GM18517 (cell line): Measurements from ENCODE around the gene TSSK2.

Source experiments
- ATAC-seq: cut with Tn5 transposase; IDR thresholded peaks from one replicate; pipeline ENCODE4 v1.9.1; 2021; ENCODE audit warnings: mild to moderate bottlenecking, moderate library complexity; ENCODE audit not compliant: unreplicated experiment

Gene TSSK2

DNA sequence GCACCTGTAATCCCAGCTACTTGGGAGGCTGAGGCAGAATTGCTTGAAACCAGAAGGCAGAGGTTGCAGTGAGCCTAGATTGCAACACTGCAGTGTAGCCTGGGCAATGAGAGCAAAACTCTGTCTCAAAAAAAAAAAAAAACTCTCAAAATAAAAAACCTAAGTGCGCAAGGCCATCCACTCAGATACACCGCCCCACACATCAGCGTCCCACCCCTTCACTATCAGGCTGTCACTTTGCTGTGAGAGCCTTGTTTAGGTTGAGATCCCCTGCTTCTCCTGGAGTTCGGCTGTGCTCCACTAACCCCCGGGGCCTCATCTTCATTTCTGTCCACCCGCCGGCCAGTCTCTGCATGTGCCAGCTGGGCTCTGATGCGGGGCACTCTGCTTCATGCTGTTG lies 35.3 kb downstream of the TSSK2 start:
- no peak for ATAC-seq

DNA sequence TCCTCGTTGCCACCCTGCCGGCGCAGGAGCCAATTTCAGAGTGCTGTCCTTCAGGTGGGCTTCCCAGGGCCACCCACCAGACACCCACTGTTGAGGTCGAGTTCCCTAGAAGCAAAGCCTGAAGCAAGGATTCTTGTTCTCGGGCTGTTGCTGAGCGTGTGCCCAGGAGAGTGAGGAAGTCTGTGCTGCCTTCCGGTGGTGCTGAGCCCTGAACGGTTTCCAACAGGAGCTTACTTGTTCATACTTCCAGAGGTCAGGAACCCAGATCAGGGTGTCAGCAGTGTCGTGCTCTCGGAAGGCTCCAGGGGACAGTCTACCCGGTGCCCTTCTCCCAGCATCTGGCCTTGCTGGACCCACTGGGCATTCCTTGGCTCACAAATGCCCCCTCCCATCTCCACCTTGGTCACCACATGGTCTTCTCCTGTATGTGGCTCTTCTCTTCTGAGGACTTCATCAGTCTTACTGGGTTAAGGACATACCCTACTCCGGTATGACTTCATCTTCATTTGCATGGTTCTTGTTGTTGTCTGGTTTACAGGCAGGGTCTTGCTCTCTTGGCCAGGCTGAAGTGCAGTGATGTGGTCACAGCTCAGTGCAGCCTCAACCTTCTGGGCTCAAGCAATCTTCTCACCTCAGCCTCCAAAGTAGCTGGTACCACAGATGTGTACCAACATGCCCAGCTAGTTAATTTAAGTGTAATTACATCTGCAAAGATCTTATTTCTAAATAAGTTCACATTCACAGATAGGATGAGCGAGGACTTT lies 36.2 kb downstream of the TSSK2 start:
- no peak for ATAC-seq

DNA sequence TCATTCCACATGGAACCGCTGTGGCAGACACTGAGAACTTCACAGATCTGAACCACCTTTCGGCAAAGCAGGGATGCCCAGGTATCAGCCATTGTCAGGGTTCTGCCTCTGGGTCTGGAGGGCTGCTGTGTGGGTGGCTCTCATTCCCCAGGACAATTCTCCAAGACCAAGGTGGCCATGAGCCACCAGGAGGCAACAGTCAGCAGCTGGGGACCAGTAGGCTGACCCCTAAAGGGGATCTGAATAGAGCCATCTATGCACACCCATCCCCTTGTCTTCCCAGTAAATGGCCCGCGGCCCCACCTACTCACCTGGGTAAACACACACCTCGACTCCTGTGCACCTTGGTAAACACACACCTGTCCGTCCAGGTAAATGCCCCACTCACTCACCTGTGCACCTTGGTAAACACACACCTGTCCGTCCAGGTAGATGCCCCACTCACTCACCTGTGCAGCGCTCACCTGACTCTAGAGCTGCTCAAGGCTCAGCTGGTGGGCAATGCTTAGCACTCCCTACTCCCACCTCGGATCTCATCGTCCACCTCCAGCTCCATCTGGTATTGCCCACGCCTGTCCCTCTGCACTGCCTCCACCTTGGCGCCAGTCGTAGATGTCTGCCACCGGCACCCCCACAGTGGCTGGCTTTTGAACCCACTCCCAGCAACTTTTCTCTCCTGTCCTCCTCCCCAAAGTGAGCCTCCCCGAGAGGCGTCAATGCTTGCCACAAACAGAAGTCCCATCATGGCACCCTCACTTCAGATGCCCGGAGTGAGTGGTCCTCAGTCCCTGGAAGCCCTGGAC lies 37.2 kb downstream of the TSSK2 start:
- ATAC-seq = no peak

DNA sequence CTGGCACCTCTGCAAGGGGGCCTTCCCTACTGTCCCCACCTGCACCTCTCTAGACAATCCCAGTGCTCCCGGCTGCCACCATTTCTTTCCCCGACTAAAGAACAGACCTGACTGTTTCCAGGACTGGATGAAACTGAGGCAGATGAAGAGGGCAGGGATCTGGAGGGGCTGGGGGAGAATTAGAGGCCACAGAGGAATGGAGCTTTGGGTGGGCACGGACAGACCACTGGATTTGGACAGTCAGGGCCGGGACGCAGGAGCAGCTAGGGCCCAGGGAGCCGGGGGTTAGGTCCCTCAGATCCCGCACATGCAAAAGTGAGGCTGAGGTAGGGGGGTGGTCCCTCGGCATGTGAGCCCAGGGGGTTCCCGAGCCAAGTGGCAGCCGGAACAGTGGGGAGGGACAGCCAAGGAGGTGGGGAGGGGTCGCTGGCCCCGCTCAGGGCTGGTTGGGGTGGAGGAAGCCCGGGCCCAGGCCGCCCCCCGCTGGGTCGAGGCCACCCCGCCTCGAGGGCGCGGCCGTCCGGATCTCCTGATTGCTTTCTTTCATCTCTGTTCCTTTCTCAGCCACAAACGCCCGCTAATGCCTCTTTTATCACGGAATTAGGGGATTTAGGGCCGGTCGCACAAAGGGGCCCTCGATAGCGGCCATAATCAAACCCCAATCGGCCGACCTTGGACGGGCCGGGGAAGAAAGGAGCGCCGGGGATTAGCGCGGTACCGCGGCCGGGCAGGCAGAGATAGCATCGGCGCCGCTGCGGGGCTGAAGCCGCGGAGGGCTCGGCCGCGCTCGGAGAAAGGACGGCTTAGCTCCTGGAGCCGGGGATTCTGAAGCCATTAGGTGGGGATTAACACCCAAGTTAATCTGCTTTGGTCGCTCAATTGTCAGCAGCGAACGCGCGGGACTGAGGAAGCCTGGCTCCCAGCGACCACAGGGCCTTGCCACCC lies 38.2 kb downstream of the TSSK2 start:
- ATAC-seq = no peak

DNA sequence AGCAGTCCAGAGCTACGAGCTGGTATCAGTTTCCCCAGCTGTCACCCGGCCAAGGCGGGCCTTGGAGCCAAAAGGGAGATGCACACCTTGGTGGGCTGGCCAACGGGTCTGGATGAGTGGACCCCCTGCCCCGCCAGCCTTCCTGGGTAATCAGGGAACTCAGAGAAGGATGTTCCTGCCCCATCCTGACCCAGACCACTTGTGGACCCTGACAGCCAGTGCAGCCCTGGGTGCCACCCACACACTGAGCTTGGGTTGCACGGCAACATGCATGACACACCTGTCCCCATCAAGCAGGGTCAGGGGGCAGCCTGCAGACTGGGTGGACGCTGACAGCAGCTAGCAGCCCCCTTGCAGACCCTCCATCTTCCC lies 38.8 kb downstream of the TSSK2 start:
- ATAC-seq = no peak

DNA sequence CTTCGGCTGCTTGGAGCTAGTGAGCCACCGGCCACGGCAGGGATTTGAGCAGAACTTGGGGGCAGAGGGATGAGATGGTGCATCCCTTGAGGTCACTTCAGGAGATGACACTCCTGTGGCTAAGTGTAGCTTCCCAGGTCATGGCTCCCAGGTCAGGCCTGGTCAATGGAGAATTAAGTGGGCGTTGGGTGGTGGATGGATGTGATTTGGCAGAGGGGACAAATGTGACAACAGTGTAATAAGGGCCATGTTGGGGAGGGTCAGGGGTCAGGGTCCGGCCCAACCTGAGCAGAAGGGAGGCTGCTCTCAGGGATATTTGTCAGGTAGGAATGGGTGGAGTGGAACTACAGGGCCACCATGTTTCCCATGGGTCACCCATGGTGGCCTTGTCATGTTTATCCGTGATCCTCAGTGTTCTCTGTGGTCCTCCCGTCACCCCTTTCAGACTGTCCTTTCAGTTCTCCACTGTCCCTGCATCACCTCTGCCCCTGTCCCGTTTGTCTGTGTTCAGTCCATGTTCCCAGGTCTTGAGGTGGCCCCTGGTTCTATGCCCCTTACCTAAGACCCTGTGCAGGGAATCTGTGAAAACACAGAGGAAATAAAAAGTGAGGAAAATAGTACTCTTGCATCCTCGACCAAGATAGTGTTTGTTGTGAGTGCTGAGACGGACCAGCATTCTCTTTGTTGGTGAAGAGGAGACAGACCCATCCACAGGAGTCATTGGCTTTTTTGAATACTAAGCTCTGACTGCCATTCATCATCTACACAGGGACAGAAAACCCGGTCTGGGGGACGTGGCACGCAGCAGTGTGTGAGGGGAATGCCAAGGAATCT lies 41.3 kb downstream of the TSSK2 start:
- no peak for ATAC-seq

DNA sequence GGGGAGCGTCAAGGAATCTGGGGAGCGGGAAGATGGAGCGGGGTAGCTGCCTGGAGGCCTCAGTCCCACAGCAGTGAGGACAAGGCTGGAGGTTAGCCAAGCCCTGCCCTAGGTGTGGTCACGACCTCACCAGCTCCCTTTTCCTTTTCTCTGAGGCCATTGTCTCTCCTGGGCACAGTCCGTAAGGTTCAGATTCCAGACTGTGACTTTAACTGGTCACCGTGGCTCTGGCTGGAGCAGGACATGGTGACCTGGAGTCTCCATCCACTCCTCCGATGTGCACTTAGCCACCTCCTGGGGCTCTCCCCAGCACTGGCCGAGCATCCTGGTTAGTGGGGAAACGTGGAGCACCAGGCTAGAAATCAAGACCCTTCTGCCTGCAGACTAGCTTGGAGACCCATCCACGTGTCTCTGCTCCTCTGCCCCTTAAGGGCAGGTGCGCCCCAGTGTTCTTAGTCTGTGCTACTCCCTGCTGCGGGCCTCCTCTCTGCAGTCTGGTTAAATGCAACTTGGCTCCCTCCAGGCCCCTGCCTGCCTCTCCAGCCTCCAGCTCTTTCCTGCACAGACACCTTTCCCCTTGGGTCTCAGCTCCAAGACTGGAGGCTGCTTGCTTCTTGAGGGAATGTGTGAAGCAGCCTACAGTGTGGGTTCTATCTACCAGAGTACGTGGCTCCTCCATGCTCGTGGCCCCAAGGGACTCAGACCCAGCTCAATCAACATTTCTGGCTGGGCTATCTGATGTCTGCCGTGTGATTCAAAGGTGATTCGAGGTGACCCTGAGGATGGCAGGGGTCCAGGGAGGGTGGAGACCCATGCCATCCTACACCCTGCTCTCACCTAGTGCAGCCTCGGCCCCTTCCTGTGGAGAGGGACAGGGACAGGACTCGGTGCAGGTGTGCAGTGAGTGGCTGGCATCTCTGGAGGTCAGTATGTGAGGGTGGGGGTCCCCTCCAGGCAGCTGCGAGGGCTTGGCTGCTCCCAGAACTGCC lies 42.2 kb downstream of the TSSK2 start:
- no peak for ATAC-seq

DNA sequence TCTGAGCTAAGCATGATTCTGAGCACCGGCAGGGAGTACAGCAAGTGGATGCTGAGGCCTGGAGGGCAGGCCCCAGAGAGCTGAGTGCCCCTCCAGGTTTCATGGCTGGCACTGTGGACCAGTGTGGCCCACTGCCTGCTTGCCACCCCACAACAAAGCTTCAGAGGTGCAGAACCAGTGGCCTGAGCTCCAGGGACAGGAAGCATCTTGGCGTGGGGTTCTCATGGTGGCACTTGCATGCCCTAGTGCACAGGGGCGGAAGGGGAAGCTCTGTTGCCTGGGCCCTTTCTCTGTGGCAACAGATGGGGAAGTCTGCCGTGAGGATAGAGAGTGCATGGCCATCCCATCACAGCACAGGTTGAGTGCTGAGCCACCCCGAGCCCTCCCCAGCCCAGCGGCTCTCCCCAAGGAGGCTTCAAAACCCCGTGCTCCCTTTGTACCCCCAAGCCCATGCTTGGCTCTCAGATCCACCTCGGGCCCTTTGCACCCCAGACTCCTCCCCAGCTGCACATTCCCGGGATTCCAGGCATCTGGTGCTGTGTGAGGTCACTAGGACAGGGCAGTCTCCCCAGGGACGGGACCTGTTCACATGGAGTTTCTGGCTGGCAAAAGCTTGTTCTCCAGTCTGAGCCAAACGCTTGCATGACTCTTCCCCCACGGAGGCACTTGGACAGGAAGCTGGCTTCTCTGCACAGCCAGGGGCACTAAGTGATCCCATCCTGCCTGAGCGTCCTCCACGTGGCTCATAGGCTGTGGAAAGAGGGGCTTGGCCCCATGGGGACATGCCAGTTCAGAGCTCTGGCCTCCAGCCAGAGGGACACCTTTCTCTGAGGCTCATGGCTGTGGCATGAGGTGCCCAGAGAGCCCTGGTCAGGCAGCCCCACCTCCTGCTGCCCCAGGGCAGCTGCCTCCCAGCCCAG lies 43.3 kb downstream of the TSSK2 start:
- ATAC-seq = no peak

DNA sequence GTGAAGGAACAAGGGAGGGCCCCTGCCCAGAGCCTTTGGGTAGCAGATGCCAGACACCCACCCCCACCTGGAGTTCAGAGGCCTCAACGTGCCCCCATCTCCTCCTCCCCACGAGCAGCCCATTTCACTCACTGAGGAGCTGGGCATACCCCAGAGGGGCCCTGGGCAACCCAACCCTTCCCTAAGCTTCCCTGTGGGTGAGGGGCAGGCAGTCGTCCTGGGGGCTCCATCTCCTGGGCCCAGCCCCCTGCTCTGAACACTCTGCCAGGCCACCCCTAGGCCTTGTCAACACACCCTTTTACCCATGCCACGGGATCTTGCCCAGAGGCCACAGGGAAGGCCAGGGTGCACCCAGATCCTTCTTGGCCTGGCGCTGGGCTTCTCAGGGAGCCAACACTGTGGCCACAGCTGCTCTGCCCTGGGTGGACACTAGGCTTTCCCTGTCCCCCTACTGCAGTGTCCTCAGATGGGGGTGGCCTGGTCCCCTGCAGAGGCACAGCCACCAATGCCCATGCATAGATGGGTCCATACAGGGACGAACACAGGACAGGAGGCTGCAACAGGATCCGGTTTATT lies 44.0 kb downstream of the TSSK2 start:
- no peak for ATAC-seq

DNA sequence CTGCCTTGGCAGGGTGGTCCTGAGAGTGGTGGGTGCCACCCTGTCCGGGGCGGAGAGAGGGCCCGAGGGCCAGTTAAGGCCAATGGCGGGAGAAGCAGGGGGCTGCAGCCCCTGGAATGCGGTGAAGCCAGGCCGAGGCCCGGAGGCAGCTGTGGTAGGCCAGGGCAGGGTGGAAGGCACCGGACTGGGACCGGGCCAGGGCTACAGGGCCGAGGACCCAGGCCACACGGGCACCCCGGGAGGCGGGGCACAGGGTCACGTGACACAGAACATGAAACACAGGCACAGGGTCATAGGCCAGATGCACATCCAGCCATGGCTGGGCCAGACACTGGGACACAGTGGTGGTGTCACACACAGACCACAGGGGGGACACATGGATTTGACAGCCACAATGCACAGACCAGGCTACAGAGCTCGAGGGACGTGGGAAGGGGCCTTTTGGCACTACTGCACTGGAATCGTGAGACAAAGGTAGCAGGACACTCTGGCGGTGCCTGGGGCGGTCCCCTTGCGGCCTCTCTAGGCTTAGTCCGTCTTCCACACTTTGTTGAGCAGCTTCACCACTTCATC lies 44.6 kb downstream of the TSSK2 start:
- no peak for ATAC-seq

DNA sequence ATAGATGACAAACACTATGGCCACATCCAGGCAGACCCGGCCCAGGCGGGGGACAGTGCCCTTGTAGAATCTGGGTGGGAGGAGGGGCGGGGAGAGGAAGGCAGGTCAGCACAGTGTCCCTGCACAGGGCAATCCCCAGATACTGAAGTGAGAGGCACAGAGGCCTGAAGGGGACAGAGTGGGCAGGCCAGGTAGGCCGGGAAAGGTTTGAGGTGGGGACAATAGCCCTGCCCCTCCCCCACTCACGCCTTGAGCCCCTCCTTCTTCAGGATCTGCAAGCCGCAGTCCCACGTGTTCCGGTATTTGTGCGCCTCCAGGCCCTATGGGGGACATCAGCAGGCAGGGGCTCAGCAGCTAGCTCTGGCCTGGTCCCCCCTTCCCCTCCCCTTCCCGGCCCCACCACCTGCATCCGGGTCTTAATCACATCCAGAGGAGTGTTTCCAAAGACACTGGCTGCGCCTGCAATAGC lies 45.1 kb downstream of the TSSK2 start:
- ATAC-seq = no peak

DNA sequence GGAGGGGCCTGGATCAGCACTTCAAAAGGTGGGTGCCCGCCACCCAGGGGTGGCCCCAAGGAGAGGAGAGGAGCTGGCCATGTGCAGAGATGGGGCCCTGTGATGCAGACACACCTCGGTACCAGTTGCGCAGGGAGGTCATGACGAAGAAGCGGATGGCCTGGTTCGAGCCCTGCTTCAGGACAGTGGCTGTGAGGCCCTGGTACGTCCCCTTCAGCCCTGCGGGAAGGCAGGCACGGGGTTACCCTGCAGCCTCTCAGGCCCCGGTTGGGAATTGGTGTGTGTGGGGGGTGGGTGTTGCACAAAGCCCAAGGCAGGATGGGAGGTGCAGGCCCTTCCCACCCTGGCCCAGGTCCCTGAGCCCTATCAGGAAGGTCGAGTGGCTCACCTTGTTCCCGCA lies 45.6 kb downstream of the TSSK2 start:
- ATAC-seq = no peak

DNA sequence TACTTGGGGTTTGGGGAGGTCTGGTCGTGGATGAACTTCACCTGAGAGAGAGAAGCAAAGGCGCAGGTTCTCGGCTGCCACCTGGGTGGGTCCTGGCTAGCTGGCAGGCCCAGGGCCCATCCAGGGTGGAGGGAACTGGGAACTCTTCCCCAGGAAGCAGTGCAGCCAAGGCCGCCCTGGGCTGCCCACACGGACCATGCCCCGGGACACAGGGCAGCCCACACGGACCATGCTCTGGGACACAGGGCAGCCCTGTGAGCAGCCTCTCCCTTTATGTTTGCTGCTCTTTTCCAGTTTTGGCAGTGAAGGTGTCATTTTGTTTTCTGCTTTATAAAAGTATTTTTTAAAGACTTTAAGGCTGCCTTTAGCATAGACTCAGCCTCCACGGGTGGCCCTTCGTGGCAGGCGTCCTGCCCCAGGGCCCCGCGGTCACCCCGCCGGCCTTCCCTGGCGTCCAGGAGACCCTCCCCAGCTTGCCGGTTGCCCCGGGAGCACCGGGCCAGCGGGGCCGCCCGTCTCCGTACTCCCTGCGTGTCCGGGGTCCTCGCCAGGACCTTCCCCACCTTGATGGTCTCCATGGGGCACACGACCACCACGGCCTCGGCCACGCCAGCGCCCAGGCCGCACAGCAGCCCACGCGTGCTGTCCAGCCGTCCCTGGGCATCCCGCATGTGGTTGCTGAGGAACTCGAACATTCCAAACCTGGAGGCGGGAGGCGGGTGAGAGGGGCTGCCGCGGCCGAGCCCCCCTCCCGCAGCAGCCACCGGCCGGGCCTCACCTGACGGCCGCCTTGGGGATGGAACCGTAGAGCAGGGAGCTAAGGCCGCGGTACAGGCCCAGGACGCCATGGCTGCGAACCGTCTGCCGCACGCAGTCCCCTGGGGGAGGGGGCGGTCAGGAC lies 46.3 kb downstream of the TSSK2 start:
- no peak for ATAC-seq

DNA sequence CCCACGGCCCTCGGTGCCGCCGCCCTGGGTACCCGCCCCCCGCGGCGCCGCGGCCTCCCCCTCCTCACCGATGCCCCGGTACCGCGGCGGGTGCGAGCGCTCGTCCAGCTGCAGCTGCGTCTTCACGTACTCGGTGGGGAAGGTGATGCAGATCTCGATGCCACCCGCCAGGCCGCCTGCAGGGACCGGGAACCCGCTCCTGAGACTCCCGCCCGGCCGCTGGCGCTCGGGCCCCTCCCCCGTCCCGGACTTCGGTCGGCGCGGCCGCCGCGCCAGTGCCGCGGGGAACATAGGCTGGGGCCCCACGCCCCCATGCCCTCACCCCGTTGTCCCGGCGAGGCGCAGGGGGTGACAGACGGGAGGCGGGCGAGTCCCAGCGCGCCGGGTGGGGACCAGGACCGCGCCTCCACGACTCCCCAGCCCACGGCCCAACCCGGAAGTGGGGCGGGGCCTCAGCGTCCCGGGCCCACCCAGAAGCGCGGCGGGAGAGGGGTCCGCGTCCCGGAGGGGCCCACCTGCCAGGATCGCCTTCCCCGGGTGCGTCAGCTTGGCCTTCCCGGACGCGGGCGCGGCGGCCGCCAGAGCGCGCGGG lies 47.1 kb downstream of the TSSK2 start:
- ATAC-seq = peak; percentile 43

DNA sequence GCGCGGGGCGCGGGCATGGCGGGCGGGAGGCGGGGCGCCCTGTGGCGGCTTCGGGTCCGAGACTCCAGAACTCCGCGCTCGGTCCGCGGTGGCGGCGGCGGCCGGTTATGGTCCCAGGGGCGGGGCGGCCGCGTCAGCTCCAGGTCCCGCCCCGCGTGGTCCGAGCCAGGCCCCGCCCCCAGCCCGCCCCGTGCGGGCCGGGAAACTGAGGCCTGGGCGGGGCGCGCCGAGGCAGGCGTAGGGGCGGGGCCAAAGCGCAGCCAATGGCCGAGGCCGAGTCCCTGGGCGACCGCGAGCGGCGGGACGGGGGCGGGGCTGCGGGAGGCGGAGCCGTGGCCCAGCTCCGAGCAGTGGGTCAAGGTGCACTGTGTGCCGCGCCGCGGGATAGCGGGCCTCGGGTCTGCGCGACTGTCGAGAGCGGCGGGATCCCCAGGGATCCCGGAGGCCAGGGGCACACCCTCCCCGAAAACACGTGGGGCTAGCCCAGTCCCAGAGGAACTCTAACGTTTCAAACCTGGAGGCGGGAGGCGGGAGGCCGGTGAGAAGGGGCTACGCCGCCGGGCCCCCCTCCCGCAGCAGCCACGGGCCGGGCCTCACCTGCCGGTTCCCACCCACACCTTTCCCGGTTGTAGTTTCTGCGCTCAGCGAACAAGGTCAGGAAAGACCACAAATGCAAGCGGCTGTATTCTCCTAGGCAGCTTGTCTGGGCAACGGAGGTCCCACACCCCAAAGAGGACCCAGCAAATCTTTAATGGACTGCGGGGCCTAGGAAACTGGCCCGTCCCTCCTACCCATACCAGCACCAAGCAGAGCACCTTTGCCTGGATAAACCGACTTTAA lies 47.8 kb downstream of the TSSK2 start, which contains the start of gene SLC25A1:
Gene SLC25A1 (minus strand): TSS at position 80 of the 840 bp plus-strand sequence. CDS start 63 bp downstream, at position 17.
- ATAC-seq = peak; percentile 57
